Erythroblast (primary cell): Measurements from ENCODE around the gene BRWD1.

ENCODE experiments used
- GATA1 ChIP-seq: IDR thresholded peaks from 2 replicates; pipeline ENCODE4 v1.6.1; 2011; ENCODE audit warnings: low read depth, mild to moderate bottlenecking, control low read depth, low read length, moderate library complexity
- POLR2A ChIP-seq: IDR thresholded peaks from 2 replicates; pipeline ENCODE4 v1.6.1; 2011; ENCODE audit warnings: mild to moderate bottlenecking, low read length

- no peak for TF ChIP-seq POLR2A
- no peak for TF ChIP-seq GATA1
Observed at GRCh38 chr21:39221997-39222486, 91.4 kb downstream of the BRWD1 start.
